Gastroesophageal sphincter (tissue), 3 donors: ENCODE measurements around the gene TNC.

ENCODE experiments used
- EP300 ChIP-seq: sonication (generic); formaldehyde crosslinking; IDR thresholded peaks from one replicate; pipeline ENCODE4 v1.6.1; 2017; ENCODE audit warnings: antibody characterized with exemption, mild to moderate bottlenecking
- POLR2A ChIP-seq, 2 donors: fragments of 450-650 bp; IDR thresholded peaks; one replicate each; pipeline ENCODE4 v1.6.1; 2017; ENCODE audit warnings: antibody characterized with exemption in 2 of 2, mild to moderate bottlenecking in 2 of 2, moderate library complexity in 1 of 2
- POLR2AphosphoS5 ChIP-seq: sonication (generic); formaldehyde crosslinking; IDR thresholded peaks from one replicate; pipeline ENCODE4 v1.6.1; 2017; ENCODE audit warnings: antibody characterized with exemption
- TF ChIP-seq, protein P1 (sequence below), 4 experiments: fragments of 200-600 bp in 2 of 4; fragments of 450-650 bp in 2 of 4; sonication (generic) in 1 of 4; IDR thresholded peaks; one replicate each; pipeline ENCODE4 v1.5.1; 2017 to 2019; ENCODE audit warnings: antibody characterized with exemption in 4 of 4, mild to moderate bottlenecking in 2 of 4, moderate library complexity in 2 of 4

DNA sequence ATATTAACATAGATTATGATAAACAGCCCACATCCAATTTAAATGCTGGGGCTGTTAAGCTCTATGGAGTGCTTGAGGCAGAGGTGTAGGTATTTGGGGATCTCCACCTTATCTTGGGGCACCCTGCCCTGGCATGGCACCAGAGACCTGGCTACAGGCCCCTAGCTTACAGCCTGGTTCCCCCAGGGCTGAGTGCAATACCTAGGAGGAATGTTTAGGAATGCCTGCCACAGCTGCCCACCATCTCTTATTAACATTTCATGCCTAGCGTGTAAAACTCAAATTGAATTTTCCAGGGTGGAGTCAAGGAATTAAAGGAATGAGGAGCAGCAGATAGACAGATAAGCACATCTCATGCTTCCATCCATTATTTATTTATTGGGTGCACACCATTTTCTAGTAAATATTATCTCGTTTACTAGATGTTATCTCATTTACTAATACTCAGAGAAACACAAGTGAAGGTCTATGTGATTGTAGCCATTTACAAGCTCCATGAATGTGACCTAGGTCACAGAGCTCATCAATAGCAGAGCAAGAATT lies 131.9 kb downstream of the TNC start:
- TF ChIP-seq, protein P1, sequence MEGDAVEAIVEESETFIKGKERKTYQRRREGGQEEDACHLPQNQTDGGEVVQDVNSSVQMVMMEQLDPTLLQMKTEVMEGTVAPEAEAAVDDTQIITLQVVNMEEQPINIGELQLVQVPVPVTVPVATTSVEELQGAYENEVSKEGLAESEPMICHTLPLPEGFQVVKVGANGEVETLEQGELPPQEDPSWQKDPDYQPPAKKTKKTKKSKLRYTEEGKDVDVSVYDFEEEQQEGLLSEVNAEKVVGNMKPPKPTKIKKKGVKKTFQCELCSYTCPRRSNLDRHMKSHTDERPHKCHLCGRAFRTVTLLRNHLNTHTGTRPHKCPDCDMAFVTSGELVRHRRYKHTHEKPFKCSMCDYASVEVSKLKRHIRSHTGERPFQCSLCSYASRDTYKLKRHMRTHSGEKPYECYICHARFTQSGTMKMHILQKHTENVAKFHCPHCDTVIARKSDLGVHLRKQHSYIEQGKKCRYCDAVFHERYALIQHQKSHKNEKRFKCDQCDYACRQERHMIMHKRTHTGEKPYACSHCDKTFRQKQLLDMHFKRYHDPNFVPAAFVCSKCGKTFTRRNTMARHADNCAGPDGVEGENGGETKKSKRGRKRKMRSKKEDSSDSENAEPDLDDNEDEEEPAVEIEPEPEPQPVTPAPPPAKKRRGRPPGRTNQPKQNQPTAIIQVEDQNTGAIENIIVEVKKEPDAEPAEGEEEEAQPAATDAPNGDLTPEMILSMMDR (IDR thresholded peaks at IDR 0.05): no peak
- TF ChIP-seq POLR2A (IDR thresholded peaks at IDR 0.05) (no peak), POLR2AphosphoS5 (no peak), EP300 (no peak)
